Measurements from ENCODE around the gene MNAT1. TPM values are rescaled to one million over a fixed set of nuclear protein-coding genes. Genes with fewer than 3 reads are reported as not detected.

The MNAT1 gene
- total RNA-seq, 1 experiment from 2014 or later = 79.7 TPM

DNA sequence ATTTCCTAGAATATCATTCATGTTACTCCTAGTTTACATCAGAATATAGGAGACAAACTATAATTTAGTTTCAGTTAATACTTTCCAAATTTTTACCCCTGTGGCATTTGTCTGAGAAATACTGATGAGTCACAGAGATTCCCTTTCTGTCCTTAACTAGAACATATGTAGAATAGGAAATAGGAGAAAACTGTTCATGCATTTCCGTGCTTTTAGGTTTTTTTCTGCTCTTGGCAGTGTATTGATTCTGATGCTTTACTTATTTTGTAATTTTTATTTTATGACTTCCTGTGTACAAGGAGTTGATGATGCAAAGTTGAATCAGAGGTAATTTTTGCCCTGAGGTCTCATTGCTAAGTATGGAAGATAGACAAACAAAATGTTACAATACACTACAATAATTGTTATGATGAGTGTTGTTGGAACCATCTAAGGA lies 23.0 kb downstream of the MNAT1 start:
- intact Hi-C loops (cut with micrococcal nuclease; ENCODE audit: unreplicated experiment) = no loop called here
- no TSS peak for BruUV-seq (replicated peaks)
- POLR2A ChIA-PET (ENCODE audit: unreplicated experiment) = interaction anchor here (0.6 kb wide), 1 partner anchor 11 kb away, joined by 3 read pairs; no protein-coding TSS in a partner anchor
- H3K4me2 ChIP-seq = peak overlapping the region; percentile 53
- TF ChIP-seq, protein P1, sequence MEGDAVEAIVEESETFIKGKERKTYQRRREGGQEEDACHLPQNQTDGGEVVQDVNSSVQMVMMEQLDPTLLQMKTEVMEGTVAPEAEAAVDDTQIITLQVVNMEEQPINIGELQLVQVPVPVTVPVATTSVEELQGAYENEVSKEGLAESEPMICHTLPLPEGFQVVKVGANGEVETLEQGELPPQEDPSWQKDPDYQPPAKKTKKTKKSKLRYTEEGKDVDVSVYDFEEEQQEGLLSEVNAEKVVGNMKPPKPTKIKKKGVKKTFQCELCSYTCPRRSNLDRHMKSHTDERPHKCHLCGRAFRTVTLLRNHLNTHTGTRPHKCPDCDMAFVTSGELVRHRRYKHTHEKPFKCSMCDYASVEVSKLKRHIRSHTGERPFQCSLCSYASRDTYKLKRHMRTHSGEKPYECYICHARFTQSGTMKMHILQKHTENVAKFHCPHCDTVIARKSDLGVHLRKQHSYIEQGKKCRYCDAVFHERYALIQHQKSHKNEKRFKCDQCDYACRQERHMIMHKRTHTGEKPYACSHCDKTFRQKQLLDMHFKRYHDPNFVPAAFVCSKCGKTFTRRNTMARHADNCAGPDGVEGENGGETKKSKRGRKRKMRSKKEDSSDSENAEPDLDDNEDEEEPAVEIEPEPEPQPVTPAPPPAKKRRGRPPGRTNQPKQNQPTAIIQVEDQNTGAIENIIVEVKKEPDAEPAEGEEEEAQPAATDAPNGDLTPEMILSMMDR (conservative IDR thresholded peaks at IDR 0.05) = no peak
- no peak for TF ChIP-seq EZH2 (IDR thresholded peaks at IDR 0.05; ENCODE audit: low read depth)
- no peaks in the 10 kb centered on the region for H3K36me3 ChIP-seq (ENCODE audit: low read depth)
- H3K4me1 ChIP-seq (replicated peaks; ENCODE audit: insufficient read depth) = peaks cover 60% of the 10 kb centered on the region
- H3K79me2 ChIP-seq (ENCODE audit: low read depth) = peaks cover 93% of the 10 kb centered on the region
- H2AFZ ChIP-seq = no peak overlapping the region
- H3K27me3 ChIP-seq (ENCODE audit: insufficient read depth, low read depth) = no peaks in the 10 kb centered on the region
- CTCF ChIA-PET = no interaction called here
- peak in 1 of 2 experiments; percentile 70 for DNase-seq
- peaks cover 29% of the 10 kb centered on the region for H3F3A ChIP-seq (ENCODE audit: insufficient read depth, low read depth)
- H3K4me3 ChIP-seq = peak overlapping the region; percentile 18; the same call in 1 of the 2 replicates
- H3K9me2 ChIP-seq (ENCODE audit: insufficient read depth) = no peaks in the 10 kb centered on the region
- H4K20me1 ChIP-seq (ENCODE audit: insufficient read depth) = no peaks in the 10 kb centered on the region
- no peaks in the 10 kb centered on the region; the same call in 1 of the 2 replicates for H3K9me3 ChIP-seq (ENCODE audit: insufficient read depth, low read depth)
- H3K27ac ChIP-seq = peak overlapping the region; percentile 89

DNA sequence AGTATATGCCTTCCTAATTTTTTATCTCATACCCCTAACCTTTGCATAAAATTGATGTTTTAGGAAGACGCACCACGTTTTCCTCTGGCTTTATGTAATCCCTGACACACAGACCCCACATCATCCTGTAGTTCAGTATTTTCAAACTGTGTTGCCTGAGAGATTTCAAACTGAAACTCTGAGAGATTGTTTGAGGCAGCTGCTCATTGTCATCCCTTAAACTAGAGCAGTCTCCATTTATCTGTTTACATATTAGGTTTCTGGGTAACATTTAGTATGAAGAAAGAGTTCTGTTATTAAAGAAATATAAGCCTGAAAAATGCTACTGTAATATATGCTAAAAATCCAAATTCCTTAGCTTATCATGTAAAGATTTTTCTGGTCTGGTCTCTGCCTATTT lies 24.3 kb downstream of the MNAT1 start:
- Histone ChIP-seq H3K4me2 (no peak overlapping the region), H2AFZ (no peak overlapping the region), H3K4me3 (no peak overlapping the region), H3F3A (ENCODE audit: insufficient read depth, low read depth) (peaks cover 29% of the 10 kb centered on the region), H3K36me3 (ENCODE audit: low read depth) (no peaks in the 10 kb centered on the region), H3K27me3 (ENCODE audit: insufficient read depth, low read depth) (no peaks in the 10 kb centered on the region), H4K20me1 (ENCODE audit: insufficient read depth) (no peaks in the 10 kb centered on the region), H3K4me1 (replicated peaks; ENCODE audit: insufficient read depth) (peaks cover 60% of the 10 kb centered on the region), H3K79me2 (ENCODE audit: low read depth) (peaks cover 92% of the 10 kb centered on the region), H3K9me2 (ENCODE audit: insufficient read depth) (no peaks in the 10 kb centered on the region), H3K9me3 (ENCODE audit: insufficient read depth, low read depth) (no peaks in the 10 kb centered on the region; the same call in 1 of the 2 replicates), H3K27ac (0 out of 2 replicates have a peak overlapping the region, but pooled peaks have one; percentile 4)
- TF ChIP-seq, protein P1 (conservative IDR thresholded peaks at IDR 0.05) = no peak
- TF ChIP-seq EZH2 (IDR thresholded peaks at IDR 0.05; ENCODE audit: low read depth) = no peak
- DNase-seq = no peak
- CTCF ChIA-PET = no interaction called here
- BruUV-seq (replicated peaks) = no TSS peak
- intact Hi-C loops (cut with micrococcal nuclease; ENCODE audit: unreplicated experiment) = no loop called here
- POLR2A ChIA-PET (ENCODE audit: unreplicated experiment) = interaction anchor here (0.6 kb wide), 1 partner anchor 38 kb away, joined by 5 read pairs; no protein-coding TSS in a partner anchor

DNA sequence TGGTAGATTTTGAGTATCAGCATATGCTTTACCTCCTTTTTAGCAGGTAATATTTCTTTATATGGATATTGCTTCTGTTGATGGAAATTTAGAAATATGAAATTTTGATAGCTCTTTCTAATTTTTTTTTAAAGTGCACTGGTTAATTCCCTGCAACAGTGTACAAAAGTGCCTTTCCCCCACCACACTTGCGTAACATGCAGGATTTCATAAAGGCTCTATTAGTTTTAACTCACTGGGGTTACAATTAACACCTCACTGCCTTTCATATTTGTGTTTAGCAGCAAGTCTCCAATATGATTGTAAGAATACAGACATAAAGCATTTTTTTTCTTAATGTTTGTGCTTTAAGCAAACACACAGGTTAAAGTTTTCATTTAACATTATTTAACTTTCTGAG lies 25.6 kb downstream of the MNAT1 start:
- H3K4me2 ChIP-seq = peak overlapping the region; percentile 43
- peaks cover 29% of the 10 kb centered on the region for H3F3A ChIP-seq (ENCODE audit: insufficient read depth, low read depth)
- H3K4me3 ChIP-seq = no peak overlapping the region
- H3K27ac ChIP-seq = peak overlapping the region; percentile 59
- H3K36me3 ChIP-seq (ENCODE audit: low read depth) = no peaks in the 10 kb centered on the region
- intact Hi-C loops (cut with micrococcal nuclease; ENCODE audit: unreplicated experiment) = loop anchor here (1.0 kb wide), 1 partner anchor 15 kb away; no protein-coding TSS in a partner anchor
- ChIA-PET POLR2A (ENCODE audit: unreplicated experiment) (interaction anchor here (0.6 kb wide), 2 partner anchors 36 to 206 kb away, joined by 3 read pairs; partner anchors contain the start of gene SIX4), CTCF (interaction anchor here (0.6 kb wide), 1 partner anchor 36 kb away, joined by 5 read pairs; the partner anchor contains the start of gene SIX4)
- TF ChIP-seq, protein P1 (conservative IDR thresholded peaks at IDR 0.05) = no peak
- no peak for TF ChIP-seq EZH2 (IDR thresholded peaks at IDR 0.05; ENCODE audit: low read depth)
- no TSS peak for BruUV-seq (replicated peaks)
- H3K27me3 ChIP-seq (ENCODE audit: insufficient read depth, low read depth) = no peaks in the 10 kb centered on the region
- no peaks in the 10 kb centered on the region; the same call in 1 of the 2 replicates for H3K9me3 ChIP-seq (ENCODE audit: insufficient read depth, low read depth)
- no peak for DNase-seq
- peaks cover 93% of the 10 kb centered on the region for H3K79me2 ChIP-seq (ENCODE audit: low read depth)
- H2AFZ ChIP-seq = no peak overlapping the region
- H3K9me2 ChIP-seq (ENCODE audit: insufficient read depth) = no peaks in the 10 kb centered on the region
- no peaks in the 10 kb centered on the region for H4K20me1 ChIP-seq (ENCODE audit: insufficient read depth)
- peaks cover 60% of the 10 kb centered on the region for H3K4me1 ChIP-seq (replicated peaks; ENCODE audit: insufficient read depth)

Measured in PC-9 (cell line).